Fibroblast of pulmonary artery (primary cell): ENCODE measurements around the gene WASF2.
A peak's percentile ranks its signal among the peaks of the same experiment; 100 is the strongest.
"Not testable (repeated sequence)": the region's sequence is repeated elsewhere in the genome, so short reads cannot be mapped to it uniquely, and the experiment has no call there.

Experiments
- DNase-seq: peaks from one replicate; pipeline ENCODE4 v3.0.0-alpha.2; 2010; ENCODE audit warnings: low read depth
- H3K4me3 ChIP-seq: replicated peaks from 2 replicates; pipeline ENCODE4 v1.5.1; 2011; ENCODE audit warnings: low read depth, mild to moderate bottlenecking, control low read depth, low read length, moderate library complexity
- TF ChIP-seq, protein P1 (sequence below): IDR thresholded peaks from 2 replicates; pipeline ENCODE4 v1.5.1; 2011; ENCODE audit warnings: mild to moderate bottlenecking, control low read depth, low read length, inconsistent platforms; ENCODE audit errors: missing control alignments

Gene WASF2

DNA sequence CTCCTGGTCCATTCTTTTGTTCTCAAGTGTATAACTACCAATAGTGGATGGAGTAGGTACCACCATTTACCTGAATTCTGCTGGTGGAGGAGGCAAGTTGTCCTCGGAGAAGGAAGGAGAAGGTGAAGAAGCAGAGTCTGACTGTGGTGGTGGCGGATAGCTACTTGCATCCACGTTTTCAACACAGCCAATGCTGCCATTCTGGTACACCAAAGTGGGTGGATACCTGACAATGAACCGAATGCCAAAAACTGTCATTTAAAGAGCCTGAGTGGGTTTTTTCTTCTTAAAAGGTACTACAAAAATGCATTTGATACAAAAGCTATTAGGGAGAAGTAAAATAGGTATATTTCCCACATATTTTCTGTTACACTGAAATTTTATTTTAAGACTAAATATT lies 77.5 kb downstream of the WASF2 start:
- no peak for DNase-seq
- TF ChIP-seq, protein P1, sequence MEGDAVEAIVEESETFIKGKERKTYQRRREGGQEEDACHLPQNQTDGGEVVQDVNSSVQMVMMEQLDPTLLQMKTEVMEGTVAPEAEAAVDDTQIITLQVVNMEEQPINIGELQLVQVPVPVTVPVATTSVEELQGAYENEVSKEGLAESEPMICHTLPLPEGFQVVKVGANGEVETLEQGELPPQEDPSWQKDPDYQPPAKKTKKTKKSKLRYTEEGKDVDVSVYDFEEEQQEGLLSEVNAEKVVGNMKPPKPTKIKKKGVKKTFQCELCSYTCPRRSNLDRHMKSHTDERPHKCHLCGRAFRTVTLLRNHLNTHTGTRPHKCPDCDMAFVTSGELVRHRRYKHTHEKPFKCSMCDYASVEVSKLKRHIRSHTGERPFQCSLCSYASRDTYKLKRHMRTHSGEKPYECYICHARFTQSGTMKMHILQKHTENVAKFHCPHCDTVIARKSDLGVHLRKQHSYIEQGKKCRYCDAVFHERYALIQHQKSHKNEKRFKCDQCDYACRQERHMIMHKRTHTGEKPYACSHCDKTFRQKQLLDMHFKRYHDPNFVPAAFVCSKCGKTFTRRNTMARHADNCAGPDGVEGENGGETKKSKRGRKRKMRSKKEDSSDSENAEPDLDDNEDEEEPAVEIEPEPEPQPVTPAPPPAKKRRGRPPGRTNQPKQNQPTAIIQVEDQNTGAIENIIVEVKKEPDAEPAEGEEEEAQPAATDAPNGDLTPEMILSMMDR, result no peak
- H3K4me3 ChIP-seq, result no peak overlapping the region

DNA sequence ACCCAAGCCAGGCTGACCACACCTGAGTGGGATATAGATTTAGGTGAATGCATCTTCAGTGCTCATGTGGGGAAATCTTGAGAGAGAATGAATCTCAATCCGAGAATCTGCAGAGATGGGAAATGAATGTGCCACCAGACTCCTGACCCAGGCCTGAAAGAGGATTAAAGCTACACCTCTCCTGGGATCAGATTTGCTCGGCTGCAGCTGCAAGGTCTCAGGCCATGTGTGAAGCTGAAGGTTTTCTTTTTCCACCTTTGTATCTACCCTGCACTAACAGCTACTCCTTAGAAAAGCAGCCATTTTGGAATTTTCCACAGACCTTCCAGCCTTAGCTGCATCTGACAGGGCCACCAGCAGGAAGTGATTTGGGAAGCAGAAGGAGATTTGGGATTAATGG lies 79.3 kb downstream of the WASF2 start:
- DNase-seq, result no peak
- H3K4me3 ChIP-seq, result no peak overlapping the region
- TF ChIP-seq, protein P1, result no peak

DNA sequence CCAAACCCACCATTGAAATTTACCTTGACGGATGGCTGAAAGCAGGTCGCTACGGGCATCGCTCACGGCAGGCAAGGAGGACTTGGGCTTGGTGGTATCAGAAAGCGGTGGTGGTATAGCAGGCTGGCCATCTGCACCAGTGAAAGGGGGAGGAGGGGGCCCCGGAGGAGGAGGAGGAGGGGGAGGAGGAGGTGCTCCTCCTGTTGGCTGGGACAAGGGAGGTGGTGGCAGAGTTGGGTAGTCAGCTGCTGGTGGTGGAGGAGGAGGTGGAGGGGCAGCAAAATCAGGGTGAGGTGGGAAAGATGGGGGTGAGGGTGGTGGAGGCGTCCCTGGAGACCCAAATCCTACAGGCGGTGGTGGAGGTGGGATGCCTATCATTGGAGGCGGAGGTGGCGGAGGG lies 80.3 kb downstream of the WASF2 start:
- TF ChIP-seq, protein P1, result no peak
- no peak for DNase-seq
- no peak overlapping the region for H3K4me3 ChIP-seq

DNA sequence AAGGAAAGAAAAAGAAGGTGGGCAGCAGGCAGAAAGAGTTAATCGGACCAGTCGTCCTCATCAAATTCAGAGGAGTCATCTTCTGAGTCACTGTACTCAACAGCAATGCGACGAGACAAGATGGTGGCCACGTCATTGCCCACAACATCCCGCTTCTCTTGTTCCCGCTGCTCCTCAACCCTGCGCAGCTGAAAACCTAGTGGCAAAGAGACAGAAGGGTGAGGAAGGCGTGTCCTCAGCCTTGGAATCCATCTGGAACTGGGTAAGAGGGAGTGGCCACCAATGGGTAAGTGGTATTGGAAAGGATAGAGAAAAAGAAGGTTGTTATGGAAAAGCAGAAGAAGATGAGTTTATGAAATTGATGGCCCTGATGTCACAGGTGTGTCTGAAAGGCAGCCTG lies 81.8 kb downstream of the WASF2 start:
- DNase-seq, result no peak
- H3K4me3 ChIP-seq, result no peak overlapping the region
- TF ChIP-seq, protein P1, result no peak

DNA sequence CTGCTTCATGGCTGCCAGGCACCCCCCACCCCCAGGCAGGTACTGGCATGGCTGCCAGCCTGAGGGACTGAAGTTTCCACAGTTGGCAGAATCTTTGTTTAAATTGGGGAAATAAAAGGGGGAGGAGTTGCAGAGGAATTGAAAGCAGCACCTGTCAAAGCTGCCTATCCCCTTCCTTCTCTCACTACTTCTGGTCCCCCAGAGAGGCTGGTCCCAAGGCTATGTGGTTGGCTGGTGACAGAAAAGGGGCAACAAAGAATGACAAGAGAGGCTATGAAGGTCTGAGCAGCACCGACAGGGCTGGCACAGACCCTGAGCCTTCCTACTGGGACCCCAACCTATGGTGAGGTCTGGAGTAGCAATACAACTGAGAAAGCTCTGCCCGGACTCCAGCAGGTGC lies 83.2 kb downstream of the WASF2 start:
- DNase-seq, H3K4me3 ChIP-seq: not testable (repeated sequence)

DNA sequence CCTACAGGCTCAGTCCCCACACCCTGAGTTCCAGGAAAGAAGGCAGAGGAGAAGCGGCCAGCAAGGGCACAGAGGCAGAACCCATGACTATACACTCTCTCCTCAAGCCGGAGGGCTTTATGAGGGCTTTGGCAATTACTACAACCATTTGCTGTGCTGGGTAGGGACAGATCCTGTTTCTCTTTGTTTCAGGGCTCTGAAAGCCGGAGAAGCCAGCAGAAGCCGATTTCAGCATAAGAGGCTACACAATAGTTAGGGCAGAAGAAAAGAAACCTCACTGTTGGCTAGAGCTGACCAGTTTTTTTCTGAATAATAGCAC lies 83.6 kb downstream of the WASF2 start:
- TF ChIP-seq, protein P1, result no peak
- H3K4me3 ChIP-seq, result no peak overlapping the region
- DNase-seq, result no peak

DNA sequence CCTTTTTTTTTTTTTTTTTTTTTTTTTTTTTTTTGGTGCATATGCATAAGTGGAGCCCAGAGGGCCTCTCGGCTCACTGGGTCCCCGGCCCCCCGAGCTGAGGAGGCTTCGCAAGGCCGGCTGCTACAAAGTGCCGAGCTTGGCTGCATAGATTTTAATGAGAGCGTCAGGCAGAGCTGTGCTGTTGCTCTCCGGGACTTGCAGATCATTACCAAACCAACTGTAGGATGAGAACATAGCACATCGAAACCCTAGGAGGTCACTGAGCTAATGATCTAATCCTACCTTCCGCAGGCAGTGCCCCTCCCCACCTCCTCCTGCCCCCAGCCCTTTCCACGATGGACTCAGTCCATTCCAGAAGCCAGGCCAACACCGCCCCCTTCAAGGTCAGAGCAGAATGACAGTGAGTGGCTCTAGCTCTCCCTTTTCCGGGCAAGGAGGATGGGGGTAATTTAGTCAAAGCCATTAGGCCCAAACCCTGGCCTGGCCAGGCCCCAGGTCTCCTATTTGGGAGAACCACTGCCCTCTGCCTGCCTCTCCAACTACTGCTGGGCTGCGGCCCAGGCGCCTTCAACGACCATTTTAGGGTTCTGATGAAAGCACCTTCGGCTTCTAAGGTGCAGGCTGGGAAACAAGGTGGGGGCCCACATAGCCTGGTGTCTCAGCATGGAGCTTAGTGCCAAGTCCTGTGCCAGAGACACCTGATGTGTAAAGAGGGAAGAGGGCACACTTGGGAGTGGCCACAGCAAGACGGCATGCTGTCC lies 84.2 kb downstream of the WASF2 start:
- DNase-seq, H3K4me3 ChIP-seq: not testable (repeated sequence)

DNA sequence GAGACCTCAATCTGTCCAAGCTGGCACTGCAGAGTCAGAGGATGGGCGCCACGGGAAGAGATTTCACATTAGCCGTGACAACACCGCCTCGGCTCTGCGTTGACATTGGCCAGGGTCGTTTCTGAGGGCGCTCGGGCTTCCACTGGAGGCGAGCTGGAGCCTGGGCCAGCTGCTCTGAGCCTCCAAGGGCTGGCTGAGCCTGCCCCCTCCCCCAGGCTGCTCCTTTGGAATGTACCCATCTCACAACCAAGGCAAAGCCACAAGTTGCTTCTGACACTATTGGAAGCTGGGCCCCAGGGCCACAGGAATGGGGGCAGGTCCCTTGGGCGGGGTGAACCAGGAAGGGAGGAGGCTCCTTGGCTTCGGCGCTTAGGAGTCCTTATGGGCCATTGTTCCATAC lies 84.9 kb downstream of the WASF2 start:
- no peak overlapping the region for H3K4me3 ChIP-seq
- TF ChIP-seq, protein P1, result no peak
- peak; percentile 47 for DNase-seq
